MM.1S (cell line): ENCODE results near the gene TGFB1.

Experiments
- EZH2 ChIP-seq: fragments of 300-600 bp; sonication (generic); optimal IDR thresholded peaks from 2 replicates; pipeline ENCODE3; 2017; ENCODE audit warnings: low read depth, mild to moderate bottlenecking, antibody characterized with exemption, low read length, mixed read lengths
- EZH2phosphoT487 ChIP-seq: fragments of 300-600 bp; sonication (generic); IDR thresholded peaks from 2 replicates; pipeline ENCODE4 v1.6.1; 2018; ENCODE audit warnings: antibody characterized with exemption, low read length
- TF ChIP-seq, protein P1 (sequence below): fragments of 300-600 bp; sonication (generic); IDR thresholded peaks from 2 replicates; pipeline ENCODE4 v1.5.1; 2016; ENCODE audit warnings: antibody characterized with exemption, low read length, mixed read lengths

DNA sequence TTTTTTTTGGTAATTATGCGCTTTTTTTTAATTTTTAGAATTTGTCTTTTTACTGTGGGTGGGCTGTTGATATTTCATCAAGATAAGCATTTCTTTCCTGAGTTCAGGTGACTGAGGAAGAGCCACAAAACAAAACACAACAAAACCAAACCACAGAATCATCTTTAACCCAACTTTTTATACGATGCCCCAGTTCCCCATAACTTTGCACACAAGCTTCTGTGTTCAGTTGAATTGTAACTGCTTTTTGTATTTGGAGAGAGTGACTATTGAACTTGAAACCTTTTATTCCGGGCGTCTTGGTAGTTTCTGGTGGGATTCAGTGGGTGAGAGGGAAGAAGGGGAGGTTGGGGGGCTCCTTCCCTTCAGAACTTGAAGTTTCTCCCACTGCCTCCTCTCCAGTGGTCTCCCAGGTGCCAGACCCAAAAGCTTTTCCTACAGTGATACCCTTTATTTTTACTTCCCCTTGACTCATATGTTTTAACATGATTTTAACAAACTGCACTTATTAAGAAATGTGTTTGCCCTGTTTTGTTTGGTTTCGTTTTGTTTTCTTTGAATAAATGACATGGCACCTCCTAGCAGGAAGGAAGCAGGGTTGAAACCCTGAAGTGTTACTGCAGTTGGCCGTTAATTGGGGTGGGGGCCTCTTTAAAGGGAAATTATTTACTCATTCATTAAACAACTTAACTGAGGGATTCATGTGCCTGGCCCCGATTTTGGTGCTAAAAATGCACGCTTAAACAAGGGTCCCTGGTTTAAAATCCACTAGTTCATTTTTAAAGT is 46.4 kb downstream of the TGFB1 start:
- TF ChIP-seq, protein P1, sequence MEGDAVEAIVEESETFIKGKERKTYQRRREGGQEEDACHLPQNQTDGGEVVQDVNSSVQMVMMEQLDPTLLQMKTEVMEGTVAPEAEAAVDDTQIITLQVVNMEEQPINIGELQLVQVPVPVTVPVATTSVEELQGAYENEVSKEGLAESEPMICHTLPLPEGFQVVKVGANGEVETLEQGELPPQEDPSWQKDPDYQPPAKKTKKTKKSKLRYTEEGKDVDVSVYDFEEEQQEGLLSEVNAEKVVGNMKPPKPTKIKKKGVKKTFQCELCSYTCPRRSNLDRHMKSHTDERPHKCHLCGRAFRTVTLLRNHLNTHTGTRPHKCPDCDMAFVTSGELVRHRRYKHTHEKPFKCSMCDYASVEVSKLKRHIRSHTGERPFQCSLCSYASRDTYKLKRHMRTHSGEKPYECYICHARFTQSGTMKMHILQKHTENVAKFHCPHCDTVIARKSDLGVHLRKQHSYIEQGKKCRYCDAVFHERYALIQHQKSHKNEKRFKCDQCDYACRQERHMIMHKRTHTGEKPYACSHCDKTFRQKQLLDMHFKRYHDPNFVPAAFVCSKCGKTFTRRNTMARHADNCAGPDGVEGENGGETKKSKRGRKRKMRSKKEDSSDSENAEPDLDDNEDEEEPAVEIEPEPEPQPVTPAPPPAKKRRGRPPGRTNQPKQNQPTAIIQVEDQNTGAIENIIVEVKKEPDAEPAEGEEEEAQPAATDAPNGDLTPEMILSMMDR, result no peak
- TF ChIP-seq EZH2 (no peak), EZH2phosphoT487 (no peak)
